DOHH2 (cell line): ENCODE data around the gene TAF1D.
"Not testable (repeated sequence)": the region's sequence is repeated elsewhere in the genome, so short reads cannot be mapped to it uniquely, and the experiment has no call there.

Source experiments
- H3F3A ChIP-seq: fragments of 200-600 bp; sonication (generic), shearing (Covaris generic); 2 replicates; pipeline ENCODE4 v1.6.0; 2016; ENCODE audit warnings: antibody characterized with exemption, mild to moderate bottlenecking; ENCODE audit not compliant: control insufficient read depth, insufficient read depth
- H3K27ac ChIP-seq: fragments of 200-600 bp; sonication (generic); 2 replicates; pipeline ENCODE4 v1.5.1; 2014; ENCODE audit warnings: low read depth, mild to moderate bottlenecking, low read length, moderate library complexity
- H3K27me3 ChIP-seq: fragments of 200-600 bp; sonication (generic); 2 replicates; pipeline ENCODE4 v1.6.1; 2014; ENCODE audit warnings: mild to moderate bottlenecking, low read length, mixed read lengths; ENCODE audit not compliant: control insufficient read depth
- H3K36me3 ChIP-seq: fragments of 200-600 bp; sonication (generic); 2 replicates; pipeline ENCODE4 v1.6.1; 2014; ENCODE audit warnings: mild to moderate bottlenecking, low read length, moderate library complexity, mixed read lengths; ENCODE audit not compliant: control insufficient read depth
- H3K4me1 ChIP-seq: fragments of 200-600 bp; sonication (generic); 2 replicates; pipeline ENCODE4 v1.6.1; 2014; ENCODE audit warnings: mild to moderate bottlenecking, low read length, mixed read lengths; ENCODE audit not compliant: control insufficient read depth
- H3K4me2 ChIP-seq: fragments of 200-600 bp; sonication (generic); 2 replicates; pipeline ENCODE4 v1.6.0; 2014; ENCODE audit warnings: mild to moderate bottlenecking, low read length, moderate library complexity
- H3K4me3 ChIP-seq: fragments of 200-600 bp; sonication (generic); 2 replicates; pipeline ENCODE4 v1.5.1; 2014; ENCODE audit warnings: mild to moderate bottlenecking, low read length, mixed read lengths
- H3K79me2 ChIP-seq: fragments of 200-600 bp; sonication (generic); 2 replicates; pipeline ENCODE4 v1.6.1; 2014; ENCODE audit warnings: mild to moderate bottlenecking, low read length, mixed read lengths; ENCODE audit not compliant: control insufficient read depth
- H3K9me2 ChIP-seq: fragments of 200-600 bp; sonication (generic); replicated peaks from 2 replicates; pipeline ENCODE4 v1.6.1; 2014; ENCODE audit warnings: mild to moderate bottlenecking, low read length, mixed read lengths; ENCODE audit not compliant: control insufficient read depth
- H3K9me3 ChIP-seq: fragments of 200-600 bp; sonication (generic); 2 replicates; pipeline ENCODE4 v1.6.1; 2014; ENCODE audit warnings: antibody characterized with exemption, low read length, mixed read lengths; ENCODE audit not compliant: control insufficient read depth, insufficient read depth
- H4K20me1 ChIP-seq: fragments of 200-600 bp; sonication (generic); 2 replicates; pipeline ENCODE4 v1.6.0; 2014; ENCODE audit warnings: low read depth, mild to moderate bottlenecking, antibody characterized with exemption, low read length, moderate library complexity; ENCODE audit not compliant: control insufficient read depth, insufficient read depth
- EZH2phosphoT487 ChIP-seq: fragments of 200-600 bp; sonication (generic); IDR thresholded peaks from 2 replicates; pipeline ENCODE4 v1.6.1; 2017; ENCODE audit warnings: borderline replicate concordance, mild to moderate bottlenecking, antibody characterized with exemption, low read length, moderate library complexity, mixed read lengths
- TF ChIP-seq, protein P1 (sequence below): fragments of 200-600 bp; sonication (generic); IDR thresholded peaks from one replicate; pipeline ENCODE4 v1.5.1; 2014; ENCODE audit warnings: antibody characterized with exemption, mild to moderate bottlenecking, low read depth, low read length; ENCODE audit not compliant: poor library complexity, severe bottlenecking

The TAF1D gene

DNA sequence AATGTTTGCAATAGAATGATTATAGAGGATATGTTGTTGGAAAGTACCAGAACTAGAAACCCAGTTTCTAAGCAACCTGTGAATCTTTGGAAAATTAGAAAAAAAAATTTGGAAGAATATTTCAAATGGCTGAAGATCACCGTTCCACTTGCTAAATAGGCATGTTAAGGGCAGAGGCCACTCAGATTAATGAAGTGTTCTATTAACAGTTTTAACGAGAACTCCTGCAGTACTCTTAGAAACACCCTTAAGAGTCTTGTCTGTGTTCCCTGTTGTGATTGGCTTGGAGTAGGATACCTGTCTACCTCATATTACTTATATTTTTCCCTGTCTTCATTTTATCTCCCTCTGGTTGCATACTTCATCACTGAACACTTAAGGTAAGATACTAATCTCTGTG lies 4.8 kb upstream of the TAF1D start:
- peaks cover 43% of the 10 kb centered on the region for H3K79me2 ChIP-seq
- H4K20me1 ChIP-seq: no peaks in the 10 kb centered on the region
- no peak for TF ChIP-seq EZH2phosphoT487
- TF ChIP-seq, protein P1, sequence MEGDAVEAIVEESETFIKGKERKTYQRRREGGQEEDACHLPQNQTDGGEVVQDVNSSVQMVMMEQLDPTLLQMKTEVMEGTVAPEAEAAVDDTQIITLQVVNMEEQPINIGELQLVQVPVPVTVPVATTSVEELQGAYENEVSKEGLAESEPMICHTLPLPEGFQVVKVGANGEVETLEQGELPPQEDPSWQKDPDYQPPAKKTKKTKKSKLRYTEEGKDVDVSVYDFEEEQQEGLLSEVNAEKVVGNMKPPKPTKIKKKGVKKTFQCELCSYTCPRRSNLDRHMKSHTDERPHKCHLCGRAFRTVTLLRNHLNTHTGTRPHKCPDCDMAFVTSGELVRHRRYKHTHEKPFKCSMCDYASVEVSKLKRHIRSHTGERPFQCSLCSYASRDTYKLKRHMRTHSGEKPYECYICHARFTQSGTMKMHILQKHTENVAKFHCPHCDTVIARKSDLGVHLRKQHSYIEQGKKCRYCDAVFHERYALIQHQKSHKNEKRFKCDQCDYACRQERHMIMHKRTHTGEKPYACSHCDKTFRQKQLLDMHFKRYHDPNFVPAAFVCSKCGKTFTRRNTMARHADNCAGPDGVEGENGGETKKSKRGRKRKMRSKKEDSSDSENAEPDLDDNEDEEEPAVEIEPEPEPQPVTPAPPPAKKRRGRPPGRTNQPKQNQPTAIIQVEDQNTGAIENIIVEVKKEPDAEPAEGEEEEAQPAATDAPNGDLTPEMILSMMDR: no peak
- no peak overlapping the region for H3K27ac ChIP-seq
- H3K4me1 ChIP-seq: peaks cover 5% of the 10 kb centered on the region
- H3K36me3 ChIP-seq: peaks cover 10% of the 10 kb centered on the region
- no peak overlapping the region for H3K4me3 ChIP-seq
- H3K9me2 ChIP-seq: no peaks in the 10 kb centered on the region
- no peaks in the 10 kb centered on the region for H3K9me3 ChIP-seq
- peaks cover 3% of the 10 kb centered on the region; the same call in 1 of the 2 replicates for H3F3A ChIP-seq
- H3K4me2 ChIP-seq: no peak overlapping the region
- no peaks in the 10 kb centered on the region for H3K27me3 ChIP-seq

DNA sequence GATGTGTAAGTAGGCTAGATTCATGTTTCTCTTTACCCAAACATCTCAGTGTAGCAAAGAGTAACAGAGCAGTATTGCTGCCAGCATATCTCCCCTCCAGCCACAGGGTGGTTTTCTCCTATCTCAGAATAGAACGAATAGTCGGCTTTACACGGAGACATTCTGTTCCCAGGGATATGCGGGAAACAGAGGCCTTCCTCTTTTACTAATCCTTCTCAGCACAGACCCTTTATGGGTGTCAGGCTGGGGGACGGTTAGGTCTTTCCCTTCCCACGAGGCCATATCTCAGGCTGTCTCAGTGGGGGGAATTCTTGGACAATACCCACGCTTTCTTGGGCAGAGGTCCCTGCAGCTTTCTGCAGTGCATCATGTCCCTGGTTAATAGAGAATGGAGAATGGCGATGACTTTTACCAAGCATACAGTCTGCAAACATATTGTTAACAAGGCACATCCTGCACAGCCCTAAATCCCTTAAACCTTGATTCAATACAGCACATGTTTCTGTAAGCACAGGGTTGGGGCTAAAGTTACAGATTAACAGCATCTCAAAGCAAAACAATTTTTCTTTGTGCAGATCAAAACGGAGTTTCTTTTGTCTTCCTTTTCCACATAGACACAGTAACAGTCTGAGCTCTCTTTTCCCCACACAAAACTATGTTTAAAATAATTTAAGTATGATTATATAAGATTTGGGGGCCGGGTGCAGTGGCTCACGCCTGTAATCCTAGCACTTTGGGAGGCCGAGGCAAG lies 3.9 kb upstream of the TAF1D start:
- not testable (repeated sequence) for H3K27ac ChIP-seq, H3K9me2 ChIP-seq, H3K9me3 ChIP-seq, H4K20me1 ChIP-seq, H3K4me1 ChIP-seq, H3K27me3 ChIP-seq, H3K4me2 ChIP-seq, H3K4me3 ChIP-seq
- H3K79me2 ChIP-seq: peaks cover 53% of the 10 kb centered on the region
- peaks cover 11% of the 10 kb centered on the region for H3F3A ChIP-seq
- peaks cover 20% of the 10 kb centered on the region for H3K36me3 ChIP-seq

GRCh38 chr11:93744669-93745004 lies 3.3 kb upstream of the TAF1D start:
- H3K27me3 ChIP-seq: no peaks in the 10 kb centered on the region
- H3K36me3 ChIP-seq: peaks cover 25% of the 10 kb centered on the region
- H3K27ac ChIP-seq: no peak overlapping the region
- no peaks in the 10 kb centered on the region for H3K9me3 ChIP-seq
- no peaks in the 10 kb centered on the region for H3K9me2 ChIP-seq
- peaks cover 17% of the 10 kb centered on the region for H3F3A ChIP-seq
- peaks cover 58% of the 10 kb centered on the region for H3K79me2 ChIP-seq
- no peak overlapping the region for H3K4me3 ChIP-seq
- TF ChIP-seq EZH2phosphoT487: no peak
- TF ChIP-seq, protein P1: no peak
- no peak overlapping the region for H3K4me2 ChIP-seq
- H3K4me1 ChIP-seq: peaks cover 5% of the 10 kb centered on the region
- no peaks in the 10 kb centered on the region; the same call in 1 of the 2 replicates for H4K20me1 ChIP-seq

DNA sequence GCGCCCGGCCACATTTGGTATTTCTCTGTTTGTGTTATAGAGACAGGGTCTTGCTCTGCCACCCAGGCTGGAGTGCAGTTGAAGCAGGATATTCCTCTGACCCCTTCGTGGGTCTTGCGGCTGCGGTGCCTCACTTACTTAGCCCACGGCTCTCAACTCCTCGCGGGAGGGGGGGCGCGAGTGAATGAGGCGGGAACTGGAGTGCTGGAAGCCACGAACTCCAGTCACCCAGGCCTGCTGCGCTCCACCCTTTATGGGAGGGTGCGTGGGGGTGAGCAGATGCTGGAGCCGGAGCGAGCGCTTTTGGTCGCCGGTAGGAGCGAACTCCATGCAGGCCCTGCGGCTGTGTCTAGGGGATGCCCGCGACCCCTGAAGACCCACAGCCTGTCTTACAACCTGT lies 2.0 kb upstream of the TAF1D start:
- Histone ChIP-seq H3K36me3 (peaks cover 39% of the 10 kb centered on the region), H3K4me2 (no peak overlapping the region), H3K4me3 (no peak overlapping the region), H4K20me1 (peaks cover 13% of the 10 kb centered on the region), H3K9me3 (no peaks in the 10 kb centered on the region), H3K4me1 (peaks cover 17% of the 10 kb centered on the region), H3K27ac (no peak overlapping the region), H3K79me2 (peaks cover 72% of the 10 kb centered on the region), H3K9me2 (no peaks in the 10 kb centered on the region), H3K27me3 (no peaks in the 10 kb centered on the region), H3F3A (peaks cover 30% of the 10 kb centered on the region)
- TF ChIP-seq, protein P1: no peak
- TF ChIP-seq EZH2phosphoT487: no peak
